ENCODE data around the gene RGS10.

The RGS10 gene

DNA sequence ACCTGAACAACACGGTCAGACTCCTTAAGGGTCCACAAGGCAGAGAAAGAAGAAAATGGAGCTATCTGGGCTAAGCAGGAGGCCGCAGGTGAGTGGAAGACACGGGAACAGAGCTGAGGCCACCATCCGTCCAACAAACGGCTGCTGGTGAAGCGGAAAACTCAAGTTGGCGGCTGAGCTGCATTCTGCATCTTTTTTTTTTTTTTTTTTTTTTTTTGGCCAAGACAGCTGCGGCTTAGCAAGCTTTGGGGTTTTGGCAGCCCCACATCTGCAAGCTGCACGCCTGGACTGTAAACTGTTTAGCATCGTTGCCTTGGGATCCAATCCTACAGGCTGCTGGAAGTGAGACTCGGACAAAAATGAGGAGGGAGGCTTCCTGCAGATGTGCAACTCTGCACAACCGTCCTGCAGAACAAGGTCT, 37.4 kb downstream of the RGS10 start:
- intact Hi-C loops (cut with DNase I; ENCODE audit: low total_unique reads) = no loop called here
- Histone ChIP-seq H3K36me3 (no peaks in the 10 kb centered on the region), H3K27me3 (no peaks in the 10 kb centered on the region), H3K27ac (no peak overlapping the region), H3K4me3 (no peak overlapping the region), H3K4me1 (peaks cover 0 to 7% (median 3%) of the 10 kb centered on the region in 4 donors), H3K9me3 (no peaks in the 10 kb centered on the region)
- TF ChIP-seq, protein P1, sequence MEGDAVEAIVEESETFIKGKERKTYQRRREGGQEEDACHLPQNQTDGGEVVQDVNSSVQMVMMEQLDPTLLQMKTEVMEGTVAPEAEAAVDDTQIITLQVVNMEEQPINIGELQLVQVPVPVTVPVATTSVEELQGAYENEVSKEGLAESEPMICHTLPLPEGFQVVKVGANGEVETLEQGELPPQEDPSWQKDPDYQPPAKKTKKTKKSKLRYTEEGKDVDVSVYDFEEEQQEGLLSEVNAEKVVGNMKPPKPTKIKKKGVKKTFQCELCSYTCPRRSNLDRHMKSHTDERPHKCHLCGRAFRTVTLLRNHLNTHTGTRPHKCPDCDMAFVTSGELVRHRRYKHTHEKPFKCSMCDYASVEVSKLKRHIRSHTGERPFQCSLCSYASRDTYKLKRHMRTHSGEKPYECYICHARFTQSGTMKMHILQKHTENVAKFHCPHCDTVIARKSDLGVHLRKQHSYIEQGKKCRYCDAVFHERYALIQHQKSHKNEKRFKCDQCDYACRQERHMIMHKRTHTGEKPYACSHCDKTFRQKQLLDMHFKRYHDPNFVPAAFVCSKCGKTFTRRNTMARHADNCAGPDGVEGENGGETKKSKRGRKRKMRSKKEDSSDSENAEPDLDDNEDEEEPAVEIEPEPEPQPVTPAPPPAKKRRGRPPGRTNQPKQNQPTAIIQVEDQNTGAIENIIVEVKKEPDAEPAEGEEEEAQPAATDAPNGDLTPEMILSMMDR (IDR thresholded peaks at IDR 0.05) = no peak
- no peak for DNase-seq

DNA sequence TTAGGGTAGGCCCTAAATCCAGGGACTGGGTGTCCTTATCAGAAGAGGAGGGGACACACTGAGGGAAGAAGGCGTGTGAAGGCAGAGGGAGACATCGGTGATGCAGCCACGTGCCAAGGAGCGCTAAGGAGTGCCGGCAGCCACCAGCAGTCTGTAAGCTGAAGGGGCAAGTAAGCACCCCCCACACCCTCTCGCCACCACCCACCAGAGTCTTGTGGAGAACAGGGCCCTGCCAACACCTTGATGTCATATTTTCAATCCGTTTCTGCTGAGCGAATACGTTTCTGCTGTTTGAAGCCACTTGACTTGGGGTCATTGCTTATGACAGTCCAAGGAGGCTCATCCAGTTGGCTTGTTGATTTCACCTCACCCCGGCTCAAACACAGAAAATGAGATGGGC, 37.9 kb downstream of the RGS10 start:
- no peaks in the 10 kb centered on the region for H3K36me3 ChIP-seq
- H3K4me1 ChIP-seq = peaks cover 0 to 2% (median under 1%) of the 10 kb centered on the region in 4 donors
- H3K9me3 ChIP-seq = no peaks in the 10 kb centered on the region
- no peaks in the 10 kb centered on the region for H3K27me3 ChIP-seq
- H3K4me3 ChIP-seq = no peak overlapping the region
- H3K27ac ChIP-seq = no peak overlapping the region
- intact Hi-C loops (cut with DNase I; ENCODE audit: low total_unique reads) = no loop called here
- no peak for DNase-seq
- TF ChIP-seq, protein P1 (IDR thresholded peaks at IDR 0.05) = no peak

DNA sequence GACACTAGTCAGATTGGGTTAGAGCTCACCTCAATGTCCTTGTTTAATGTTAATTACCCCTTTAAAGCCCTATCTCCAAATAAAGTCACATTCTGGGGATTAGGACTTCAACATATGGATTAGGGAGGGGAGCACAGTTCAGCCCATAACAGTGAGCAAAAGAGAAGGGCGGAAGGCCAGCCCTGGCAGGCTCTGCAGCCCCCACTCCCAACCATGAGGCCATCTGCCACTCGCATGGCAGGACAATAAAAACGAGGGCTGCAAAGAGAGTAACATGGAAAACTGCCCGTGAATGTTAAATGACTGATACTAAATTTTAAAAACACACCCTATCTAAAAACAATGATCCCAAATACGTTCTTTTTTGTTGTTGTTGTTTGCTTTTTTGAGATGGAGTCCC, 38.7 kb downstream of the RGS10 start:
- no peaks in the 10 kb centered on the region for H3K9me3 ChIP-seq
- no peaks in the 10 kb centered on the region for H3K27me3 ChIP-seq
- intact Hi-C loops (cut with DNase I; ENCODE audit: low total_unique reads) = no loop called here
- no peak overlapping the region for H3K4me3 ChIP-seq
- no peaks in the 10 kb centered on the region for H3K36me3 ChIP-seq
- TF ChIP-seq, protein P1 (IDR thresholded peaks at IDR 0.05) = no peak
- no peak for DNase-seq
- H3K27ac ChIP-seq = no peak overlapping the region
- H3K4me1 ChIP-seq = no peaks in the 10 kb centered on the region

DNA sequence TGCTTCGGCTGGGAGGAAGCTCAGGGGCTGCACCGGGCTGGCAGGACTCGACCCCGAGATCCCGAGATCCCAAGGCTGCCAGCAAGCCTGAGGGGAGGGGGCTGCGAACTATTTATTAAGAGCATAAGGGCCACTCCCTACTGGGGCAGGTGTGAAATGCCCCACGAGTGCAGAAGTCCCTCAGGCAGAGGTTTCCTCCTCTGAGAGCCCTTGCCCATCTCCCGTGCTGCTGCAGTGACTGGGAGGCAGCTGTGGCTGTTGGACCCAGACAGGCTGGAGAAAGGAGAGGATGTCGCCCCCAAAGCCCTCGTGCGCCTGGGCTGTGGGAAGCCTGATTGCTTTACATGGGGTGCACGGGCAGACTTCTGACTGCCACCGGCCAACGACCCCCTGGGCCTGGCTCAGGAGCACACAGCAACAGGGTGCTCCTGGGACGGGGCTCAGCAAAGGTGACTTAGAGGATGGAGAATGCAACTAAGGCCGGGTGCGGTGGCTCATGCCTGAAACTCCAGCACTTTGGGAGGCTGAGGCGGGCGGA, 39.8 kb downstream of the RGS10 start:
- H3K27me3 ChIP-seq = no peaks in the 10 kb centered on the region
- DNase-seq = no peak
- H3K27ac ChIP-seq = no peak overlapping the region
- TF ChIP-seq, protein P1 (IDR thresholded peaks at IDR 0.05) = no peak
- no peaks in the 10 kb centered on the region for H3K36me3 ChIP-seq
- intact Hi-C loops (cut with DNase I; ENCODE audit: low total_unique reads) = no loop called here
- H3K9me3 ChIP-seq = no peaks in the 10 kb centered on the region
- H3K4me1 ChIP-seq = no peaks in the 10 kb centered on the region
- no peak overlapping the region for H3K4me3 ChIP-seq

DNA sequence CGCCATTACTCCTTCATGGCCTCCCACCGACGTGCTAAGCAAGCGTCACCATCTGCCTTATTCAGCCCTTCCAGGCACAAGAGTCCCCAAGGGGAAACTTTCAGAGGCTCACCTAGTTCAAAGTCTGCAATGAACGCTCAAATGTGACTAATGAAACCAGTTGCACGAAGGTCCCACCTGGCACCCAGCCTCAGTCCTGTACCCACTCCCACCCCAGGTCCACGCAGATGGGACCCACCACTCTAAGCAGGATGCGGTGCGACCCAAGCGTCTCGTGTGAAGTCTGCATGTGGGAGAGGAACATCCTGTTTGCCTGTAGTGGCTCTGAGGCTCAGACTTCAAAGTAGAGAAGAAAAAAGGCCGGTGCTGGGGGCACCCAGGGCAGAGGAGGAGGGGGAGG, 40.3 kb downstream of the RGS10 start:
- TF ChIP-seq, protein P1 (IDR thresholded peaks at IDR 0.05) = no peak
- Histone ChIP-seq H3K27ac (no peak overlapping the region), H3K4me3 (no peak overlapping the region), H3K27me3 (no peaks in the 10 kb centered on the region), H3K4me1 (no peaks in the 10 kb centered on the region), H3K9me3 (no peaks in the 10 kb centered on the region), H3K36me3 (no peaks in the 10 kb centered on the region)
- intact Hi-C loops (cut with DNase I; ENCODE audit: low total_unique reads) = no loop called here
- no peak for DNase-seq

DNA sequence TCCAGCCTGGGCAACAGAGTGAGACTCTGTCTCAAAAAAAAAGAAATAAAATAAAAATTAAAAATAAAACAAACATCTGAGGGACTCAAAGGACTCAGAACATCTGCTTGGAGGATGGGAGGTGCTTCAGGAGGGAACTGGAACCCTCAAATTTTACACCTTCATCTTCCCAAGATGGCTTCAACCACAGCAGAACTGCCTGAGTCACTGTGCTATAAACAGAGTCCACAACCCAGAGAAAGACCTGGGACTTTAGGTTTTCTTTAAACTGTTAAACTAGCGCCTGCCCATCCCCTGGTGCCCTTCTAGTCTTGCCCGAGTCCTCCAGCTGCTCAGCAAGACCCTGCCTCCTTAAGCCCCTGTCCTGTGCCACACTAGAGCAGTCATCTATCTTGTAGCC, 40.8 kb downstream of the RGS10 start:
- Histone ChIP-seq H3K27me3 (no peaks in the 10 kb centered on the region), H3K27ac (no peak overlapping the region), H3K4me1 (no peaks in the 10 kb centered on the region), H3K9me3 (no peaks in the 10 kb centered on the region), H3K36me3 (no peaks in the 10 kb centered on the region), H3K4me3 (no peak overlapping the region)
- no peak for DNase-seq
- intact Hi-C loops (cut with DNase I; ENCODE audit: low total_unique reads) = no loop called here
- TF ChIP-seq, protein P1 (IDR thresholded peaks at IDR 0.05) = no peak

Data from tibial artery (tissue), 4 donors.